GM12878 (cell line): Measurements from ENCODE around the gene PRRG4.

Experiments used
- CTCF ChIP-seq, 3 experiments: IDR thresholded peaks in 2 of 3; conservative IDR thresholded peaks in 1 of 3; 2 replicates each; pipeline ENCODE4 v1.5.1; 2011; ENCODE audit warnings: low read depth in 3 of 3, low read length in 3 of 3, mild to moderate bottlenecking in 3 of 3, control low read depth in 2 of 3, moderate library complexity in 2 of 3, inconsistent platforms in 1 of 3, mixed read lengths in 1 of 3; ENCODE audit not compliant: control insufficient read depth in 2 of 3, insufficient read depth in 1 of 3; ENCODE audit errors: extremely low read depth in 1 of 3
- EP300 ChIP-seq, 2 experiments: fragments of 150-350 bp in 1 of 2; IDR thresholded peaks; 2 replicates each; pipeline ENCODE4 v1.6.1; 2011 to 2012; ENCODE audit warnings: low read depth in 2 of 2, low read length in 2 of 2, borderline replicate concordance in 1 of 2, improper control_type of control experiment in 1 of 2, inconsistent platforms in 1 of 2; ENCODE audit not compliant: control insufficient read depth in 1 of 2
- PAX8 ChIP-seq: fragments of 450-650 bp; IDR thresholded peaks from 2 replicates; pipeline ENCODE4 v1.6.1; 2017; ENCODE audit warnings: mild to moderate bottlenecking, moderate library complexity

- no peak for TF ChIP-seq CTCF (IDR thresholded peaks at IDR 0.05 in 2 of 3, conservative IDR thresholded peaks at IDR 0.05 in 1 of 3; ENCODE audit: control insufficient read depth in 2 of 3, extremely low read depth in 1 of 3, insufficient read depth in 1 of 3, low read depth in 3 of 3, low read length in 3 of 3)
- no peak for TF ChIP-seq PAX8
- no peak for TF ChIP-seq EP300 (IDR thresholded peaks at IDR 0.05; ENCODE audit: borderline replicate concordance in 1 of 2, control insufficient read depth in 1 of 2, low read depth in 2 of 2, low read length in 2 of 2)
These were observed 59.1 kb downstream of the PRRG4 start for GRCh38 chr11:32888805-32889204.
